T-helper 1 cell treated with Interleukin-12 subunit alpha and Interleukin-12 subunit beta and Interleukin-4 antibody, amounts not matched to agents 30 μg/mL and 1 μg/mL, for 36 hours (primary cell): Measurements from ENCODE around the gene PHF3.

Experiments
- H3K27ac Mint-ChIP-seq: one replicate; pipeline ENCODE4 v1.8.0; 2021; ENCODE audit warnings: mild to moderate bottlenecking, mixed read lengths
- H3K27me3 Mint-ChIP-seq: one replicate; pipeline ENCODE4 v1.8.0; 2021; ENCODE audit warnings: low read depth, mixed read lengths
- H3K36me3 Mint-ChIP-seq: one replicate; pipeline ENCODE4 v1.8.0; 2021; ENCODE audit warnings: low read depth, mixed read lengths
- H3K4me1 Mint-ChIP-seq: one replicate; pipeline ENCODE4 v1.8.0; 2021; ENCODE audit warnings: low read depth, mixed read lengths
- H3K4me3 Mint-ChIP-seq: one replicate; pipeline ENCODE4 v1.8.0; 2021; ENCODE audit warnings: mild to moderate bottlenecking, moderate library complexity, mixed read lengths
- H3K9me3 Mint-ChIP-seq: one replicate; pipeline ENCODE4 v1.8.0; 2021; ENCODE audit warnings: mixed read lengths

PHF3 gene

DNA sequence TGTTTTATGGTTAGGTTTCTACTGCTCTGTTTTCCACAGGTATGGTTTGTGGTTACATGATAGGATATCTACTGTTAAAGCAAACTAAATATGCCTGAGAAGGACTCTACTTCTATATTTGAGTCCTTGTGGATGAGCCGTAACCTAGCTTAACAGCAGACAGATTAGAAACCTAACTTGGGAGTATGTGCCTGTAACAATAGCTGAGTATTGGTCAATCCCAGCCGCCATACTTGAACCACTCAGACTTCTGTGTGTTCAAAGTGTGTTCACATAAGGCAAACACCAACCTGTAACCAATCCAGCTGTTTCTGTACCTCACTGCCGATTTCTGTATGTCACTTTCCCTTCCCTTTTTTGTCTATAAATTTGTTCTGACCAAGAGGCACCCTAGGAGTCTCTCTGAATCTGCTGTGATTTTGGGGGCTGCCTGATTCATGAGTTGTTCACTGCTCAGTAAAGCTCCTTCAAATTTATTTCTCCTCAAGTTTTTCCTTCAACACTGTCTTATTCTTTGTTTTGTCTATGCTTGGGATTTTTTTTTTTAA is 37.1 kb downstream of the PHF3 start:
- H3K27me3 Mint-ChIP-seq: no peaks in the 10 kb centered on the region
- no peaks in the 10 kb centered on the region for H3K4me1 Mint-ChIP-seq
- no peak overlapping the region for H3K4me3 Mint-ChIP-seq
- H3K27ac Mint-ChIP-seq: no peak overlapping the region
- no peaks in the 10 kb centered on the region for H3K9me3 Mint-ChIP-seq
- peaks cover 2% of the 10 kb centered on the region for H3K36me3 Mint-ChIP-seq

DNA sequence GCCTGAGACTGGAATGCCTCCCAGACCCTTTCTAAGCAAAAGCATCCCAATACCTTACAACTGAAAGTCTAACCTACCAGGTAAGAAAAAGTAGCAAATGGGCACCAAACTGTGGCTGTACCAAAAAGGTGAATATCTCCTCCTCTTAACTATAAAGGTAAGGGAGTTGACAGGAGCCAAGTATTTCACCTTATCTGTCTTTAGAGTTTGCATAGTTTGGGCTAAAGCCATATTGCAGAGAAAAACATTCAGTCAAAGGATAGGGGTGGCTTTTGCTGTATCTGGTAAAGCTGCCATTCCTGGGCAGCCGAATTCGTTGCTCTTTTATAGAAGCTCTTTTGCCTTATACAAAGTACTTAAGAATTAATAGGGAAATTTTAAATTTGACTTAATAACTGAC is 38.1 kb downstream of the PHF3 start:
- H3K36me3 Mint-ChIP-seq: peaks cover 2% of the 10 kb centered on the region
- no peak overlapping the region for H3K27ac Mint-ChIP-seq
- no peaks in the 10 kb centered on the region for H3K27me3 Mint-ChIP-seq
- H3K4me1 Mint-ChIP-seq: no peaks in the 10 kb centered on the region
- H3K4me3 Mint-ChIP-seq: no peak overlapping the region
- H3K9me3 Mint-ChIP-seq: no peaks in the 10 kb centered on the region

DNA sequence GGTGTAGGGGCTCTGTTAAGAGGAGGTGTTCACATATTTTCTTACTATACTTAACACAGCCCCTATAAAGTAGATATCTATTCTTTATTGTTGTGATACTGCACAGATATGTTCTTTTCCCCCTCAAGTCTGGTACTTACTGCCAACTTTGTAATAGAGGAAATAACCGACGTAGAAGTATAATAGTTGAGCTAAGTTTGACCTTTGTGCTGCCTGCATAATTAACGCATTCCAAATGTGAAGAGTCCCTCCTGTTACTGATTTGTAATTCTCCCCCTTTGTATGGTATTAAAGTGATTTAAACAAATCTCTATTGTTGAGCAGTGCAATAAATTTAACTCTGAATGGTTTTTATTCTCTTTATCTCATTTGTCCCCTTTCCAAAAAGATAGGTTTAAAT is 39.0 kb downstream of the PHF3 start:
- Mint-ChIP-seq H3K4me3 (no peak overlapping the region), H3K27ac (no peak overlapping the region), H3K36me3 (peaks cover 4% of the 10 kb centered on the region), H3K9me3 (no peaks in the 10 kb centered on the region), H3K4me1 (peaks cover 2% of the 10 kb centered on the region), H3K27me3 (no peaks in the 10 kb centered on the region)

DNA sequence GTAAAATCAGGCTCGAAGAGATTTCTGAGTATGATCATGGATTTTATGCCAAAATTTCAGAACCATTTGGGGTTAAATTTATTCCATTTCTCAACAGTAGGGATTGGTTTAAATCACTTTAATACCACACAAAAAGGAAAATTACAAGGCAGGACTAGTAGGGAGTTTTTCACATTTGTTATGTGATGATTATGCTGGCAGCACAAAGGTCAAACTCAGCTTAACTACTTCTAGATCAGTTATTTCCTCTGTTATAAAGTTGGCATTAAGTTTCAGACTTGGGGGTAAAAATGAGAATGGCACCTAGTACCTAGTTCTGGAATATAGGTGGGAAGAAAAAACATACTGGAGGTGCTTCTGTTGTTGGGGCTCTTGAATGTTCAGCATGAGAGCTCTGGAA is 39.5 kb downstream of the PHF3 start:
- no peak overlapping the region for H3K4me3 Mint-ChIP-seq
- H3K36me3 Mint-ChIP-seq: peaks cover 7% of the 10 kb centered on the region
- H3K4me1 Mint-ChIP-seq: peaks cover 2% of the 10 kb centered on the region
- H3K27me3 Mint-ChIP-seq: no peaks in the 10 kb centered on the region
- H3K27ac Mint-ChIP-seq: no peak overlapping the region
- no peaks in the 10 kb centered on the region for H3K9me3 Mint-ChIP-seq

DNA sequence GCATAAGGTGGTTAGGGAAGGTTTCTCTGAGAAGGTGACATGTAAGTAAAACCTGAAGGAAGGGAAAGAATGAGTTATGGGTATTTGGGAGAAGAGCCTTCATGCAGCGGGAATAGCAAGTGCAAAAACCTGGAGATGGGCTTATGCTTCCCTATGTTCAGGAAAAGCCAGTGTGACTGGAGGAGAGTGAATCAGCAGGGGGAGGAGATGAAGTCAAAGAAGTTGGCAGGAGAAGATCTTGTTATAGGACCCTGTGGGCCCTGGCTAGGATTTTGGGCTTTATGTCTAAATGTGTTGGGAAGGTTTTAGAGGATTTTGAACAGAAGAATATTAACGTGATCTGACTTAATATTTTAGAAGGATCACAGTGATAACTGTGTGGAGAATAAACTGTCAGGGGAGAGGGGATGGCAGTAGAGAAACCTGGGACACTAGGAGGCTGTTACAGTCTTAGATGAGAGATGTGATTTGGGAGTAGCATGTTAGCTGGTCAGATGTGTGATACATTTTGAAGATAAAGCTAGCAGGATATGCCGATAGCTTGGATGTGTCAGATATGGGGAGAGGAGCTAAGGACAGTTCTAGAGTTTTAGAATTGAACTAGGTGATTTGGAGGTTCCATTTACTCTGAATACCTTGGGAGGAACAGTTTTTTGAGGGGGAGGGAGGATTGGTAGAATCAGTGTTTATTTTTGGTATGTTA is 41.0 kb downstream of the PHF3 start:
- Mint-ChIP-seq H3K9me3 (no peaks in the 10 kb centered on the region), H3K27me3 (no peaks in the 10 kb centered on the region), H3K4me3 (no peak overlapping the region), H3K36me3 (peaks cover 18% of the 10 kb centered on the region), H3K4me1 (peaks cover 3% of the 10 kb centered on the region), H3K27ac (no peak overlapping the region)

DNA sequence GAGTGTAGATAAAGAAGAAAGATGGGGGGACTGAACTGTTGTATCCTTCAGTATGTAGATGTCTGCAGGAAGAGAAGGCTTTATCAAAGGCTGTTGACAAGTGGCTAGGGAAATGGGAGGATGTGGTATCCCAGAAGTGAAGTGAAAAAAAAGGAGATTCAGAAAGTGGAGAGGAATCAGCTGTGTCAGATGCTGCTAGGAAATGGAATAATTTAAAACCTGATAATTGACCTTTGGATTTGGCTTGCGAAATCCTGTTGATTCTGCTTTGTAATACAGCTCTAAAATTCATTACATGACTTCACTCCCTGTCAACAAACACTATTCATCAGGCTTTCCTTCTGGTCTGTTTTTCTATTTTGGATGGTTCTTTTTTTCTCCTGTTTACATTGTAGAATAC is 41.7 kb downstream of the PHF3 start:
- Mint-ChIP-seq H3K27me3 (no peaks in the 10 kb centered on the region), H3K4me1 (peaks cover 3% of the 10 kb centered on the region), H3K4me3 (no peak overlapping the region), H3K27ac (no peak overlapping the region), H3K9me3 (no peaks in the 10 kb centered on the region), H3K36me3 (peaks cover 19% of the 10 kb centered on the region)

DNA sequence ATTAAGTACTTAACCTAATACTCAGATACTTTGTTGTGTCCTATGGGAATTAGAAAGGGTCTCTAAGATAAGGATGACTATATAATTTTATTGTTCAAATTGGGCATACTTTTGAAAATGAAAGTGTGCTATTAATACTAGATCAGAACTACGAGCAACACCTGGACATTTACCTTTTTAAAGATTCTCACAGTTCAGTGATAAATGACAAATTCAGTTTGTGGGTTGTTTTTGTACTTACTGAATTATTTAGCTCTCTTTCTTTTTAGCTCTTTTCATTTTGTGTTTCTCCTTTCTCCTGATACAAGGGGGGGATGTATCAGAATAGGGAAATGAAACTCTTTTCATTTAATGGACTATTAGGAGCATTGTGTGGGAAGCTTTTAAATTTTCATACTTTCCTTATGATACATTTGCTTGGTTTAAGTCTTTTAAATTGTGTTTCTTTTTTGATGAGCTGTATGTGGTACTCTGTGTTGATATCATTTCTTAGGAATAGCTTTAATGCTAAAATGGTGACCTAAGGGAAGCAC is 47.5 kb downstream of the PHF3 start:
- H3K27me3 Mint-ChIP-seq: no peaks in the 10 kb centered on the region
- no peak overlapping the region for H3K4me3 Mint-ChIP-seq
- H3K36me3 Mint-ChIP-seq: peaks cover 33% of the 10 kb centered on the region
- H3K4me1 Mint-ChIP-seq: peaks cover 8% of the 10 kb centered on the region
- no peak overlapping the region for H3K27ac Mint-ChIP-seq
- no peaks in the 10 kb centered on the region for H3K9me3 Mint-ChIP-seq

DNA sequence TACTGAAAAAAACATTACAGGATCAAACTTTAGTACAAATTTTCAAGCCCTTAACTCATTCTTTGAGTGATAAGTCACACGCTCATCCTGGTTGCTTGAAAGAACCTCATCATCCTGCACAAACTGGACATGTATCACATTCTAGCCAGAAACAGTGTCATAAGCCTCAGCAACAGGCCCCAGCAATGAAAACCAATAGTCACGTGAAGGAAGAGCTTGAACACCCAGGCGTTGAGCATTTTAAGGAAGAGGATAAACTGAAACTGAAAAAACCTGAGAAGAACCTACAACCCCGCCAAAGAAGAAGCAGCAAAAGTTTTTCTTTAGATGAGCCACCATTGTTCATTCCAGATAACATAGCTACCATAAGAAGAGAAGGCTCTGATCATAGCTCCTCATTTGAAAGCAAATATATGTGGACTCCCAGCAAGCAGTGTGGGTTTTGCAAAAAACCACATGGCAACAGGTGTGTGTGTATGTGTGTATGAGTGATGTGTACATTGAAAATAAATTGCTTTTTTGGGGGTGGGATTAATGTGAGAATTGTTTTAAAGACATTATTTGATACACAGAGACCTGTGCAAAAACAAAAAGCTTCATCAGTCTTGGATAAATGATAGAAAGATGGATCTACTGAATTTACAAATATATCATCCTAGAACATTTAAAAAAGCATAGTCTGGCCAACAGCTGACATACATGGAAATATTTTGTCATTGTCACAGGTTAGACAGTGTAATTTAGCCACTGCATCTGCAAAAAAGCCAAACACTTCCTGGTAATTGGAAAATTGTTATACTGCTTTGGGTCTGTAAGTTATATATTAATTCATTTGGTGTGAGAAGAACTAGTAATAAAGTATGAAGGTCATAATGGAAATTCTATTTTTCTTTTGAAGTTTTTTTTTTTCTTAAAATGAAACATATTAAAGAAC is 50.1 kb downstream of the PHF3 start:
- no peaks in the 10 kb centered on the region for H3K27me3 Mint-ChIP-seq
- H3K9me3 Mint-ChIP-seq: no peaks in the 10 kb centered on the region
- H3K36me3 Mint-ChIP-seq: peaks cover 23% of the 10 kb centered on the region
- no peak overlapping the region for H3K4me3 Mint-ChIP-seq
- peak overlapping the region; percentile 47 for H3K27ac Mint-ChIP-seq
- peaks cover 10% of the 10 kb centered on the region for H3K4me1 Mint-ChIP-seq

DNA sequence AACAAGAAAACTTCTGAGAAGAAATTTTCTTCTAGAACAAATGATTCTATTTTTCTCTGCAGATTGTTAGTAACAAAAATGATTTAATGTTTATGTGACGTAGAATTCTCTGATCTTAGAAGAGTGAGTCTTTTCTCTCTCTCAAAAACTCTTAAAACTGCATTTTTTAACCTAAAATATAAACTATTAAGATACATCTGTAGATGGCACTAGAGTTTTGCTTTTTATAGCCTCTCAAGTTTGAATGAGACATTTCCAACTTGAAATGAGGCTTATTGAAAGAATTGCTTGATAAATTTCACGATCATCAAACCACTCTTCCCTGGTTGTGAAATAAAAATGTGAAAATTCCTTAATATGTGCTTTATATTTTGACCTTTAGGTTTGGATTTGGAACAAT is 53.8 kb downstream of the PHF3 start:
- H3K4me3 Mint-ChIP-seq: no peak overlapping the region
- H3K27ac Mint-ChIP-seq: no peak overlapping the region
- H3K36me3 Mint-ChIP-seq: peaks cover 13% of the 10 kb centered on the region
- H3K4me1 Mint-ChIP-seq: peaks cover 13% of the 10 kb centered on the region
- H3K27me3 Mint-ChIP-seq: no peaks in the 10 kb centered on the region
- no peaks in the 10 kb centered on the region for H3K9me3 Mint-ChIP-seq

DNA sequence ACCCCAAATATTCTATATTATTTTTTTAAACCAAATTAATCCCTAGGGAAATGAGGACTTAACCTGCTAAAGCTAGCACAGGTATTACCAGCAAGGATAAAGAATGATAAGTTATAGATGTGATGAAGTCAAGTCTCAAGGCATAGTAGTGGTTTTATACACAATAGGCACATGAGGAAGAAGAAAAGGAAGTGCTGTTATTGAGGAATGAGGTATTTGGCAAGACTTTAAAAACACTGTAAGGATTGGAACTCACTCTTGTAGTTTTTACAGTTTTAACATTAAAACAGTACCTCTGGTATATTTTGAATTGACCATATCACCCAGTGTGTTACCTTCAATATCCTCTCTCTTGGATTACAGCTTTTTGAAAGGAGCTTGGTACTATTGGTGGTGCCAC is 54.6 kb downstream of the PHF3 start:
- H3K4me3 Mint-ChIP-seq: no peak overlapping the region
- H3K27ac Mint-ChIP-seq: no peak overlapping the region
- no peaks in the 10 kb centered on the region for H3K27me3 Mint-ChIP-seq
- H3K4me1 Mint-ChIP-seq: peaks cover 15% of the 10 kb centered on the region
- H3K9me3 Mint-ChIP-seq: no peaks in the 10 kb centered on the region
- H3K36me3 Mint-ChIP-seq: peaks cover 11% of the 10 kb centered on the region

DNA sequence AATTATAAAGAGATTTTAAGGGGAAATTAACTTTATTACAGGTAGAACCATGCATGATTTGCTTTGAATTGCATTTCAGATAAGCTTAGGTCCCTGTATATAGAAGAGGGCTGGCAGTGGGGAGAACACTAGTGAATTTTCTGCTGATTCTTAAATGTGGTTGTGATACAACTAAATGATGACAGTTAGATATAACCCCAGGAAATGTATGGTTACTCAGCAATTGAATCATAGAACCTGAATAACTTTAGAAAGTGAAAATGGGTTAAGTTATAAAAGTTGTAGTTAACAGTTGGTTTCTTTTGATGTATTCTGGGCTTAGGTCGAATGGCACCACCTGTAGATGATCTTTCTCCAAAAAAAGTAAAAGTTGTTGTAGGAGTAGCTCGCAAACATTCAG is 70.1 kb downstream of the PHF3 start:
- peaks cover 38% of the 10 kb centered on the region for H3K36me3 Mint-ChIP-seq
- H3K4me1 Mint-ChIP-seq: peaks cover 18% of the 10 kb centered on the region
- no peaks in the 10 kb centered on the region for H3K9me3 Mint-ChIP-seq
- peak overlapping the region; percentile 16 for H3K27ac Mint-ChIP-seq
- no peak overlapping the region for H3K4me3 Mint-ChIP-seq
- H3K27me3 Mint-ChIP-seq: no peaks in the 10 kb centered on the region

DNA sequence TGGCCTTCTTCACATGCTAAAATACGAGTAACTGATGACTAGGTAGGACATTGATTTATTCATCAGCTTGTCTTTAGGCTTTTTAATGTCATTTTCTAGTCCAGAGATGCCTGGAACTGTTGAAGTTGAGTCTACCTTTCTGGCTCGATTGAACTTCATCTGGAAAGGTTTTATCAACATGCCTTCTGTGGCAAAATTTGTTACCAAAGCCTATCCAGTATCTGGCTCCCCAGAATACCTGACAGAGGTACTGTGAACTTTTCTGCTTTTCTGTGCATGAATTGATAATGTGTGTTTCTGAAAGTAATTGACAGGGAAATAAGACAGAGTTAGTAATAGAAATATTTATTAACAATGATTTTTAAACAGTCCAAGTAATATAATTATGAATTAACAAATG is 71.0 kb downstream of the PHF3 start:
- Mint-ChIP-seq H3K4me3 (no peak overlapping the region), H3K27me3 (no peaks in the 10 kb centered on the region), H3K36me3 (peaks cover 46% of the 10 kb centered on the region), H3K27ac (no peak overlapping the region), H3K4me1 (peaks cover 18% of the 10 kb centered on the region), H3K9me3 (no peaks in the 10 kb centered on the region)

DNA sequence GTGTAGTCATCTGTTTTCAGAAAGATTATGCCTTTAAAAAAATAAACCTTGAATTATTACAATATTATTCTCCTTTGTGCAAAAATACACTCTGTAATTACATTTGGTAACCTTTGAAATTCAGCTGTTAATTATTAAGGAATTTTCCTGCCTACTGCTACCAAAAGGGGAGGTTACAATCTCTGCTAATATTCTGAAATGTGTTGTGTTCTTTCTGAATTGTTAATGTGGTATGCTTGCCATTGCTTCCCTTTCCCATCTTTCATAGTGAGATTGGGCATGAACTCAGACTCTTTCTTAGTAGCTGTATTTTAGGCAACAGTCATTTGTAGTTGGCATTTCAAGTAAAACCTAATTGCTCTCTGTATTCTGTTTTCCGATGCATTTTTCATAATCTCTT is 73.0 kb downstream of the PHF3 start:
- no peak overlapping the region for H3K27ac Mint-ChIP-seq
- H3K36me3 Mint-ChIP-seq: peaks cover 56% of the 10 kb centered on the region
- H3K4me3 Mint-ChIP-seq: no peak overlapping the region
- no peaks in the 10 kb centered on the region for H3K9me3 Mint-ChIP-seq
- peaks cover 21% of the 10 kb centered on the region for H3K4me1 Mint-ChIP-seq
- no peaks in the 10 kb centered on the region for H3K27me3 Mint-ChIP-seq

DNA sequence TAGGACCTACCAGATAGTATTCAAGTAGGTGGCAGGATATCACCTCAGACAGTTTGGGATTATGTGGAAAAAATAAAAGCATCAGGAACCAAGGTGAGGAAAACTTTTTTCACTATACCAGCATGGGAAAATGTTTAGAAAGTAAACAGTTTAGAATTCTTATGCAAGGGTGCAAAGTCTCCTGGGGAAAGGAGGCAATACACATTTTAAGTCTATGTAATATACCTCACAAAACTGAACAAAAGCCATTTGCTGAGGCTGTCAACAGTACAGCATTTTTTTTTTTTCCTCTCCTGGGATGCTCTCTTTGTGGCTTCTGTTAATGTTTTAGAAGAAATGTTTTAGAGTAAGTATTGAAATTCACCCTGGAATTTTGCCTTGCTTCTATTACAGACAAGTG is 73.5 kb downstream of the PHF3 start:
- Mint-ChIP-seq H3K4me3 (no peak overlapping the region), H3K27ac (no peak overlapping the region), H3K9me3 (no peaks in the 10 kb centered on the region), H3K36me3 (peaks cover 55% of the 10 kb centered on the region), H3K27me3 (no peaks in the 10 kb centered on the region), H3K4me1 (peaks cover 21% of the 10 kb centered on the region)

DNA sequence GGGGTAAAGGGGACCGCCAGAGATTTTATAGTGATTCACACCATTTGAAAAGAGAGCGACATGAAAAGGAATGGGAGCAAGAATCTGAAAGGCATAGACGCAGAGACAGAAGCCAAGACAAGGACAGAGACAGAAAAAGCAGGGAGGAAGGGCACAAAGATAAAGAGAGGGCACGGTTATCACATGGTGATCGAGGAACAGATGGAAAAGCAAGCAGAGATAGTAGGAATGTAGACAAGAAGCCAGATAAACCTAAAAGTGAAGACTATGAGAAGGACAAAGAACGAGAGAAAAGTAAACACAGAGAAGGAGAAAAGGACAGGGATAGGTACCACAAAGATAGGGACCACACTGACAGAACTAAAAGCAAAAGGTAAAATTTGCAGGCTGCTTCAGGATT is 77.7 kb downstream of the PHF3 start:
- H3K9me3 Mint-ChIP-seq: no peaks in the 10 kb centered on the region
- no peak overlapping the region for H3K4me3 Mint-ChIP-seq
- H3K36me3 Mint-ChIP-seq: peaks cover 38% of the 10 kb centered on the region
- no peak overlapping the region for H3K27ac Mint-ChIP-seq
- H3K27me3 Mint-ChIP-seq: no peaks in the 10 kb centered on the region
- H3K4me1 Mint-ChIP-seq: peaks cover 4% of the 10 kb centered on the region
